Peyer's patch (tissue), 4 donors: Measurements from ENCODE around the gene PTGES3L. TPM values are rescaled to one million over a fixed set of nuclear protein-coding genes. Genes with fewer than 3 reads are reported as not detected.
"Not testable (repeated sequence)": the region's sequence is repeated elsewhere in the genome, so short reads cannot be mapped to it uniquely, and the experiment has no call there.

Experiments
- DNase-seq, 3 donors: peaks; one replicate each; pipeline ENCODE4 v3.0.0-alpha.2; 2017 to 2019
- H3K27ac ChIP-seq, 4 donors: fragments of 200-600 bp; sonication (generic); one replicate each; pipeline ENCODE4 v1.5.1; 2016 to 2019
- H3K27me3 ChIP-seq, 2 donors: fragments of 200-600 bp; sonication (generic); one replicate each; pipeline ENCODE4 v1.5.1; 2019
- H3K36me3 ChIP-seq, 3 donors: fragments of 200-600 bp; sonication (generic); one replicate each; pipeline ENCODE4 v1.5.1; 2016 to 2019
- H3K4me1 ChIP-seq, 4 donors: fragments of 200-600 bp; sonication (generic); one replicate each; pipeline ENCODE4 v1.5.1; 2016 to 2019
- H3K4me3 ChIP-seq, 4 donors: fragments of 200-600 bp; sonication (generic); 1 replicate in 3 of 4; 2 replicates in 1 of 4; pipeline ENCODE4 v1.5.1; 2016 to 2019; ENCODE audit warnings: mild to moderate bottlenecking in 1 of 4
- H3K9me3 ChIP-seq, 4 donors: fragments of 200-600 bp; sonication (generic); one replicate each; pipeline ENCODE4 v1.5.1; 2016 to 2019; ENCODE audit warnings: mild to moderate bottlenecking in 1 of 4
- CTCF ChIP-seq, 6 experiments: fragments of 450-650 bp in 4 of 6; fragments of 200-600 bp in 2 of 6; sonication (generic) in 1 of 6; IDR thresholded peaks; one replicate each; pipeline ENCODE4 v1.5.1; 2017 to 2019; ENCODE audit warnings: antibody characterized with exemption in 6 of 6, mild to moderate bottlenecking in 3 of 6, moderate library complexity in 1 of 6
- POLR2A ChIP-seq, 2 donors: fragments of 450-650 bp; IDR thresholded peaks; one replicate each; pipeline ENCODE4 v1.5.1; 2017; ENCODE audit warnings: antibody characterized with exemption in 2 of 2, mild to moderate bottlenecking in 2 of 2, moderate library complexity in 2 of 2
- total RNA-seq, 4 donors: library from RNA; depleted of rRNA; stranded (reverse); fragments of >200 nt; gene quantifications; one replicate each; pipeline ENCODE4 v1.1.0, GENCODE V29; 2016

Gene PTGES3L
- total RNA-seq, 4 donors from 2014 or later, result 1.6 to 6.9 (median 5.5) TPM; not detected in 1

- H3K4me1 ChIP-seq, result peaks cover 0 to 18% (median 15%) of the 10 kb centered on the region in 4 donors
- TF ChIP-seq POLR2A (IDR thresholded peaks at IDR 0.05) (peak; percentile 30 to 64), CTCF (IDR thresholded peaks at IDR 0.05) (no peak)
Measured at GRCh38 chr17:42980274-42980765, 440 bp upstream of the PTGES3L start, which contains the start of gene RUNDC1. RUNDC1 (plus strand) TSS chr17:42980565; CDS start chr17:42980577, 12 bp downstream.

GRCh38 chr17:42975701-42976100 is 4.2 kb downstream of the PTGES3L start:
- H3K27ac ChIP-seq, H3K9me3 ChIP-seq, DNase-seq, H3K27me3 ChIP-seq, H3K4me3 ChIP-seq, H3K36me3 ChIP-seq, H3K4me1 ChIP-seq: not testable (repeated sequence)

More at GRCh38 chr17:42980274-42980765, 440 bp upstream of the PTGES3L start, which contains the start of gene RUNDC1:
- Histone ChIP-seq H3K27ac (peak within 1 kb of the TSS; percentile 85 to 96 (median 94)), H3K27me3 (no peaks in the 10 kb centered on the region), H3K4me3 (peak within 1 kb of the TSS; percentile 77 to 87 (median 84)), H3K9me3 (no peaks in the 10 kb centered on the region), H3K36me3 (peaks cover 0 to 5% (median 0%) of the 10 kb centered on the region in 3 donors)
- DNase-seq, result peak; percentile 98 to 99 (median 99)

- Histone ChIP-seq H3K36me3 (no peaks in the 10 kb centered on the region), H3K27ac (no peak overlapping the region), H3K4me1 (peaks cover 0 to 7% (median 3%) of the 10 kb centered on the region in 4 donors), H3K9me3 (no peaks in the 10 kb centered on the region), H3K4me3 (no peak overlapping the region), H3K27me3 (no peaks in the 10 kb centered on the region)
- TF ChIP-seq CTCF (IDR thresholded peaks at IDR 0.05), result no peak
- TF ChIP-seq POLR2A (IDR thresholded peaks at IDR 0.05), result no peak
- no peak for DNase-seq
Measured at GRCh38 chr17:42975265-42975664, 4.6 kb downstream of the PTGES3L start.

- H3K9me3 ChIP-seq, H3K27me3 ChIP-seq, H3K36me3 ChIP-seq, H3K4me1 ChIP-seq, H3K4me3 ChIP-seq, H3K27ac ChIP-seq, DNase-seq: not testable (repeated sequence)
Measured at GRCh38 chr17:42973323-42973722, 6.6 kb downstream of the PTGES3L start.

GRCh38 chr17:42971589-42971988 is 8.3 kb downstream of the PTGES3L start:
- Histone ChIP-seq H3K9me3 (no peaks in the 10 kb centered on the region), H3K27ac (no peak overlapping the region), H3K4me1 (no peaks in the 10 kb centered on the region), H3K36me3 (no peaks in the 10 kb centered on the region), H3K4me3 (no peak overlapping the region), H3K27me3 (no peaks in the 10 kb centered on the region)
- DNase-seq, result no peak
- TF ChIP-seq CTCF (IDR thresholded peaks at IDR 0.05) (no peak), POLR2A (IDR thresholded peaks at IDR 0.05) (no peak)

- no peaks in the 10 kb centered on the region for H3K36me3 ChIP-seq
- no peak overlapping the region for H3K27ac ChIP-seq
- H3K4me1 ChIP-seq, result no peaks in the 10 kb centered on the region
- DNase-seq, result no peak
- no peak for TF ChIP-seq CTCF (IDR thresholded peaks at IDR 0.05)
- TF ChIP-seq POLR2A (IDR thresholded peaks at IDR 0.05), result no peak
- no peaks in the 10 kb centered on the region for H3K9me3 ChIP-seq
- no peak overlapping the region for H3K4me3 ChIP-seq
- no peaks in the 10 kb centered on the region for H3K27me3 ChIP-seq
Measured at GRCh38 chr17:42969001-42969581, 10.8 kb downstream of the PTGES3L start.
